GM03348 (cell line): Measurements from ENCODE around the gene SERPINE2.

Experiments
- DNase-seq: peaks from one replicate; pipeline ENCODE4 v3.0.0; 2012; ENCODE audit warnings: low spot score

SERPINE2 gene, protein sequence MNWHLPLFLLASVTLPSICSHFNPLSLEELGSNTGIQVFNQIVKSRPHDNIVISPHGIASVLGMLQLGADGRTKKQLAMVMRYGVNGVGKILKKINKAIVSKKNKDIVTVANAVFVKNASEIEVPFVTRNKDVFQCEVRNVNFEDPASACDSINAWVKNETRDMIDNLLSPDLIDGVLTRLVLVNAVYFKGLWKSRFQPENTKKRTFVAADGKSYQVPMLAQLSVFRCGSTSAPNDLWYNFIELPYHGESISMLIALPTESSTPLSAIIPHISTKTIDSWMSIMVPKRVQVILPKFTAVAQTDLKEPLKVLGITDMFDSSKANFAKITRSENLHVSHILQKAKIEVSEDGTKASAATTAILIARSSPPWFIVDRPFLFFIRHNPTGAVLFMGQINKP

DNA sequence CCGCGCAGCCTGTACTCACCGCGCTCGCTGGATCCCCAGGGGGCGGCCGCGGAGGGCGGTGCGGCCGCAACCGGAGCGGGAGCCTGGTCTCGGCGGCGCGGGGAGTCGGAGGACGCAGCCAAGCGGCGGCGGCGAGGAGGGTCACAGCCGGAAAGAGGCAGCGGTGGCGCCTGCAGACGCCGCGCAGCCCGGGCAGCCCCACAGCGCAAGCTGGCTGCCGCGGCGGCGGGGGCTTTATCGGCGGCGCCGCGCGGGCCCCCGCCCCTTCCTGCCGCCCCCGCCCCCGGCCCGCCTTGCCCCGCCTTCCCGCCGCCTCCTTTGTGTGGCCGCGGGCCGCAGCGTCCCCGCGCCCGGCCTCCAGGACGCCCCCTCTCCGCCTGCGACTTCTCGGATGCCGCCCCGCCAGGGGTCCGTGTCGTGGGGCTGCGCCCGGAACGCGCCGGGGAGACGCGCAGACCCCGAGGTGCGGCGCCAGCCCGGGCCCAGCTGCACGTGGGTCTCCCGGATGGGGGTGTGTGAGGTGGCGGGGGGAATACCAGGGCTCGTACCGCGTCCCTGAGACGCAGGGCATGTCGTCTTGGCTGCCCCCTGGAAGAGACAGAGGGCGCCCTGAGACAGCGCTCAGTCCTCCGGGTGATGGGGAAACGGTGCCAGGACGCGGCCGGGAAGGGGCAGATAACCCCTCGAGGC, at the start of gene SERPINE2:
TSS of gene SERPINE2 (minus strand) at position 207 of the 690 bp plus-strand sequence. CDS start 37,386 bp downstream, outside the sequence.
- DNase-seq = peak; percentile 96

DNA sequence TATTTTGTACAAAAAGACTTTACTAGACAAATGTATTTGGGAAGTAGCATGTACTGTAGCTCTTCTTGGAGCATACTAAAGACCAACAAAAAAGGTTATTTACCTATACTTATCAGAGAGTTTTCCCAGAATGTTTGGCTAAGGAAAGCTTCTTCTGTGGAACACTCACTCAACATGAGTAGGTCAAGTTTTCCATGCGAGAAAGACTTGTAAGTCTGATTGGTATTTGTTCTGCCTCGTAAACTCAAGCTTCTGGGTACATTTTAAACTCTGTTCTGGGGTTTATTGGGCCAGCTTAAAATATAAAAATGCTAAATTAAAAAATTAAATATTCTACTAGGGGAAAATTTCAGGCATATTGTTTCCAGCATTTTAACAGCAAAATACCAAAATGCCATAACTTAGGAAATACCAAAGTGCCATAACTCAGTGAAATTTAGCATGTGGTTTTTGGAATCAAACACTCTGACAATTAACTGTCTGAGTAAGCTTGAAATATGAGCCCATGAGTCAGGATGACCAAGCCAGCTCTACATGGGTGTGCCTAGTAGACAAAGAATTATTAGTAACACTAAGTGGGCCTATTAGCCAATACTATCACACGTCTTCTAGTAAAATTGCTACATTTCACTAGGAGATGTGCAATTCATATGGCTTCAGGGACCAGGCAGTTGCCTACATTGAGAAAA, 47.3 kb upstream of the SERPINE2 start:
- DNase-seq = peak; percentile 83

DNA sequence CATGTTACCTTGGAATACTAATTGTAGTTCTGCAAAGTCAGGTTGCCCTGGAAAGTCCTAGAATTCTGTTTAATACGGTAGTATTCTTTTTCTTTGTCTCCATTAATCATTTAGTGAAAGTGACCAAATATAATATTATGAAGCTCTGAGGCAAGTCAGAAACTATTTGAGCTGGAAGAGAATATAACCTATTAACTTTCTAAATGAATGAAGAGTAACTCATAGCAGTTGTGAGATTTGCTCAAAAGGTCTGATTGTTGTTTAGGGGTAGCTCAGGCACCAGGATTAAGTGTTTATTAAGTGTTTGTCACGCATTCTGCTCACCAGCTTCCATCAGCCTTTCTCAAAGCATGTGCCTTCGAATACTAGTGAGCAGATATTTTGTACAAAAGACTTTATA, 46.7 kb upstream of the SERPINE2 start:
- DNase-seq = no peak

- DNase-seq = peak; percentile 69
Measured at GRCh38 chr2:224085246-224085645, 46.2 kb upstream of the SERPINE2 start.

GRCh38 chr2:224084266-224084892, 45.3 kb upstream of the SERPINE2 start:
- no peak for DNase-seq

DNA sequence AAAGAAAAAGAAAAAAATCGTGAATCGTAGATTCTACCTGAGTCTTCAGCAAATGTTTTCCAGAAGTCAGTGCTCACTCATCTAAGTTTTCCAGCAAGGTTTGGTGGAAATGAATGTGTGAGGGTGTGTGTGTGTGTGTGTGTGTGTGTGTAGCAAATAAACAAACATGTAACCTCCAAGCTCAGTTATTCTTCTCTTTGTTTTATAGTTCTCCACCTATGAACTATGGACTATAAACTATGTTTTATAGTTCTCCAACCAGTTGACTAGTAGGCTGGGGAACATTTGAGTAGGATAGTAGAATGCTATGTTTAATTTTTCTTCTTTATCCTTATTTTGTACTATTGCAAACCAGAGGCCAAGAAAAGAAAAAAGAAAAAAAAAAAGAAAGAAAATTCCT, 44.6 kb upstream of the SERPINE2 start:
- no peak for DNase-seq

GRCh38 chr2:224078656-224079055, 39.6 kb upstream of the SERPINE2 start:
- no peak for DNase-seq

DNA sequence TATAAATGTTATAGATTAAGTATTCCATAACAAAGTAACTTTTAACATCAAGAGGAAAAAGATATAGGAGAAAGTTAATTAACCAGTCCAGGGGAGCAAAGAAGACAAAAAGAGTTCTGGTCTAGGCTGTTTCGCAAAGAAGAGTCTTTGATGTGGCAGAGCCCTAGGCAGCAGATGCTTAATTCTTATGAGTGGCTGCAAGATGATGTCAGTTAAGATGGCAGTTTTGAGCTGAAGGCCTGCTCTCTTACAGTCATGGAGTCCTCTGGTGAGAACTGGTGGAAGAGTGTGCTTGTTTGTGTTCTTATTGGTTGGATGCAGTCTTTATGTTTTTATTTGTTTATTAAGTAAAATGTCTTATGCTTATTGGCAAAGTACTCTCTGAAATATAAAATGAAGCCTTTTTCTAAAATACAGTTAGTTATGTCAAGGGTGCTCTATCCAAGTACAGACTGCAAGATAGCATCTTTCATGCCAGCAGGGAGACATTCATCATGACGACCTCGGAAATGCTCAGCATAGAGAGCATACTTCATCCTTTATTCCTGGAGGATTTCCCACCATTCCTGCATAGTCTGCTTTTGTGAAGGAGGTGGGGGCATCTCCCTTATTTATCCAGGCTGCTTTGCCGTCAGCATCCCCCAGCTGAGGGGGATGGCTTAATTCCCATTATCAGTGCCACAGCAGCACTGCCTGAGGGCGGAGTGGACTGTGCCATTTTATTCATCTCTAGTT, 38.9 kb upstream of the SERPINE2 start:
- DNase-seq = no peak

GRCh38 chr2:224075588-224075987, 36.5 kb upstream of the SERPINE2 start:
- no peak for DNase-seq

DNA sequence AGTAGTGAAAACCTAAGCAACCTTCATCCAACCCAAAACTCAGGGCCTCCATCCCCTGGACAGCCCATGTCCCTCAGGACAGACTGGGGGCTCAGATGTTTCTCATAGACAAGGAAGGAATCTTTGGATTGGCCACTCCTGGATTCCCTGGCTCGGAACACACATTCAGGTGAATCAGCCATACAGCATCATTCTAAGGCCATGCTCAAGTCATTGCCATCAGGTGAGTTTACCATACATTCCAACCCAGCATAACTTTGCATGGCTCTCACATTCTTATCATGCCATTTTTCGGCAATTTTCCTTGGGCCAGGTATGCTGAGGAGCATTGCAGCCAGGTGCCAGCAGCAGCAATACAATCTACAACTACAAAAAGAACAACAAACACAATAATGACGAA, 34.6 kb upstream of the SERPINE2 start:
- DNase-seq = no peak

DNA sequence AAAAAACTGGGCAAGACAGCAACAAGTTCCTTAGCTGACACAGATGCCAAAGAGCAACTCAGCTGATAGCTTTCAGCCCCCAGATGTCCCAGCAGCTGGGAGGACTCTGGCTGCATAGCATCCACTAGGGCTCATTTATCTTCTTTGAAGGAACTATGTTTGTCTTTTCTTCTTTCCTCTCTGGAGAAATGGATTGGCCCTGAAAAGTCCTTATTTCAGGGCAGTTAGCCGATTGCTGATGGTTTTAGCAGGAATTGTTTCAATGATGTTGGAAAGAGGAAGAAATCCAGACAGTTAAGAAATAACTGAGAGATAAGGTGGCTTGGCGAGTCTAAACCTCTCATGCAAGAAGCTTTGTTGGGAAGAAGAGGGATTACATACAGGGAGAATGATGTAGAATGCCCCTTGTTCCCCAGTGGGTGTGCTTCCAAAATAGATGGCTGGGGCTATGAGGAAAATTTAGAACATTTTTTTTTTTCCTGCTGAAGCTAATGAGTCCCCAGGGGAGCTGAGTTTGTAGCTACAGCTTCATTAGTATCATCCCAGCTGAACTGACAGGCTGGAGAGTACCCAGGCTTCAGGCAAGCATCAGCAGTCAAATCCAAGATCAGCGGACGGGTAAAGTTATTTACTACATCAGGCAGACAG, 33.6 kb upstream of the SERPINE2 start:
- DNase-seq = peak; percentile 68

DNA sequence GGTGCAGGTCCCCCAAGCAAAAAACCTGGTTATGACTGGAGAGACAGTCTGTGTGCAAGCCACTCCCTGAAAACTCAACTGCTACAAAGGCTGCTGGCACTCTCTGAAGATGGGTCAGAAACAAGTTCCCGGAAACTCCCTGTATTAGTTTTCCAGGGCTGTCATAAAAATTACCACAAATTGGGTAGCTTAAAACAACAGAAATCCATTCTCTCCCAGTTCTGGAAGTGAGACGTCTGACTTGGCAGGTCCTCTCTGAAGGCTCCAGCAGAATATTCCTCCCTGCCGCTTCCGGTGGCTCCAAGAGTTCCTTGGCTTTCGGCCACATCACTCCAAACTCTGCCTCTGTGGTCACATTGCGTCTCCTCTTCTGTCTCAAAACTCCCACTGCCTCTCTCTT, 30.1 kb upstream of the SERPINE2 start:
- DNase-seq = peak; percentile 59

- DNase-seq = no peak
Measured at GRCh38 chr2:224063298-224063648, 24.2 kb upstream of the SERPINE2 start.

GRCh38 chr2:224062481-224063297, 23.6 kb upstream of the SERPINE2 start:
- DNase-seq = no peak

GRCh38 chr2:224060783-224061482, 21.8 kb upstream of the SERPINE2 start:
- DNase-seq = no peak

DNA sequence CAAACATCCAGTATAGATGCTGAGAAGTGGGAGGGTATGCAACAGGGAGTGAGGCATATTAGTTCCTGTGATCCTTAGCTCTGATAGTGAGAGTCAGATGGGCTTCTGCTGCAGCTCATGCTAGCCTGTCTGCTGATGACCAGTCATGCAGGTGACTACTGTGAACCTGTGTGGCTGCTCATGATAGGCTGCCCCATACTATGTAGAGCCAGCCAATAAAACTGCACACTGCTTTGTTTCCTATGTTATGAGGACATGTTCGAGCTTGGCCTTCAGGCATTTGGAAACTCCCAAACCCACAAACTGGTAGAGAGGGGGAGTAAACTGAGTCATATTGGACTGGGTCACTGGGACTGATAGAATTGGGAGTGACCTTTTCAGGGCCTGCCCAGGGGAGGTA, 20.1 kb upstream of the SERPINE2 start:
- no peak for DNase-seq

DNA sequence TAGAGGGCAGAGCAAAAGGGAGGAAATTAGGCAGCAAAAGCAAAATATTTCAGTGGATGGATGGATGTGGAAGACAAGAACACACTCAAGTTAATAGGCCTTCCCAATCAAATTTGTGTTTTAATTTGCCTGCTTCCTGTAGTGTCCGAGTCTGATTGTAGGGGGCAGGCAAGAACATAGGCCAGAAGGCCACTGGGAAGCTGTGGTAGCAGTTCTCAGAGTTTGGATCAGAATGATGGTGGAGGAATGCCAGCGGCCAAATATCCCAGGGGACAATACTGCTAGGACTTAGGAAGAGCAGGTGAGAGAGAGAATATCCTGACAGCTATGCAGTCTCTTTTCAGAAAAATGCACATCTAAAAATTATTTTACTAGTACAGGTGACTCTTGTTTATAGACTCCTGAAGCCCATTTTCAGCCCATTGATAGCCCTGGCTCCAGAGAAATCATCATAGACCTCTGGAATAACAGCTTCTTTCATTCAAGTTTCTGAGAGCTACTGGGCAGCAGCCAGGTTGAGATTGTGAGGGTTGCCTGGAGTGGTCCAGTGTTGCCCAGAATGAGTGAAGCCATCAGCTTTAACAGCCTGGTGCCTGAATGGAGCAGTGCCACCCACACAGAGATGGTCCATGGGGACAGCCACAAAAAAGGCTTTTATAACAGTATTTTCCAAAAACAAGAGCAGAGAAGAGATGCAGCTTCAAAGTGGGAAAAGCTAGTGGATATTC, 19.1 kb upstream of the SERPINE2 start:
- DNase-seq = no peak

- no peak for DNase-seq
Measured at GRCh38 chr2:224056889-224057288, 17.8 kb upstream of the SERPINE2 start.

- no peak for DNase-seq
Measured at GRCh38 chr2:224055101-224055500, 16.0 kb upstream of the SERPINE2 start.
